HCT116 (cell line): ENCODE data around the gene MTHFSD. TPM values are rescaled to one million over a fixed set of nuclear protein-coding genes. Genes with fewer than 3 reads are reported as not detected.

Experiments
- ATAC-seq: fragments of 200-7000 bp; cut with Tn5 transposase; 2 replicates; pipeline ENCODE4 v1.9.1; 2020; ENCODE audit warnings: mild to moderate bottlenecking, moderate library complexity
- BruUV-seq: library from RNA; stranded (reverse); fragments of 400-500 nt; replicated peaks from 2 replicates; lab custom pipeline; 2021; lab: Mats Ljungman, UMichigan
- CTCF ChIA-PET: fragments of 300-600 bp; sonication (Branson Sonifier 250); formaldehyde crosslinking; loops from one replicate; lab custom pipeline; 2021; ENCODE audit warnings: antibody characterized with exemption; lab: Charles Lee
- POLR2A ChIA-PET: fragments of 300-600, 350-600 bp; sonication (Branson Sonifier 250); formaldehyde crosslinking; loops from one replicate; lab custom pipeline; 2021; ENCODE audit warnings: antibody characterized with exemption; lab: Charles Lee
- RAD21 ChIA-PET, 2 experiments: fragments of 300-600 bp; sonication (Branson Sonifier 250); formaldehyde crosslinking; loops; one replicate each; lab custom pipeline; 2023; ENCODE audit warnings: low total read pairs in 2 of 2; ENCODE audit not compliant: uncharacterized antibody in 2 of 2, unreplicated experiment in 2 of 2, low non-redundant PET in 1 of 2; lab: Charles Lee
- DNase-seq: peaks from one replicate; pipeline ENCODE4 v3.0.0-alpha.2; 2010; ENCODE audit warnings: low read depth, low spot score
- H2AFZ ChIP-seq: fragments of 200-600 bp; shearing (Covaris generic), sonication (generic); 2 replicates; pipeline ENCODE4 v1.6.1; 2017; ENCODE audit warnings: low read depth, mixed run types, mixed read lengths, antibody characterized with exemption, low read length; ENCODE audit not compliant: poor library complexity, severe bottlenecking
- H3K27ac ChIP-seq: 2 replicates; pipeline ENCODE4 v1.5.1; 2012; ENCODE audit warnings: low read depth, low read length
- H3K27me3 ChIP-seq: fragments of 200-600 bp; sonication (generic); 2 replicates; pipeline ENCODE4 v1.6.1; 2016; ENCODE audit warnings: mixed run types, low read length, mixed read lengths; ENCODE audit not compliant: insufficient read depth
- H3K36me3 ChIP-seq, 2 experiments: fragments of 200-500 bp in 1 of 2; fragments of 200-600 bp in 1 of 2; sonication (Bioruptor generic) in 1 of 2; sonication (generic) in 1 of 2; 2 replicates each; pipeline versions ENCODE4 v1.5.1 to v1.6.1; 2014 to 2016; ENCODE audit warnings: low read length in 2 of 2, inconsistent platforms in 1 of 2, mixed read lengths in 1 of 2, mixed run types in 1 of 2; ENCODE audit not compliant: insufficient read depth in 2 of 2, control insufficient read depth in 1 of 2
- H3K4me1 ChIP-seq, 2 experiments: fragments of 200-600 bp in 1 of 2; sonication (generic) in 1 of 2; 2 replicates each; pipeline versions ENCODE4 v1.5.1 to v1.6.1; 2012 to 2017; ENCODE audit warnings: low read length in 2 of 2, inconsistent platforms in 1 of 2, mild to moderate bottlenecking in 1 of 2, mixed read lengths in 1 of 2, mixed run types in 1 of 2, moderate library complexity in 1 of 2; ENCODE audit not compliant: insufficient read depth in 2 of 2, control insufficient read depth in 1 of 2
- H3K4me2 ChIP-seq: fragments of 200-600 bp; sonication (generic); 2 replicates; pipeline ENCODE4 v1.6.1; 2017; ENCODE audit warnings: mixed run types, low read length, mixed read lengths
- H3K4me3 ChIP-seq, 2 experiments: fragments of 200-600 bp in 1 of 2; sonication (generic) in 1 of 2; replicated peaks in 1 of 2; 2 replicates each; pipeline ENCODE4 v1.5.1; 2011 to 2016; ENCODE audit warnings: low read length in 2 of 2, control low read depth in 1 of 2, low read depth in 1 of 2, mild to moderate bottlenecking in 1 of 2, mixed read lengths in 1 of 2, mixed run types in 1 of 2
- H3K79me2 ChIP-seq: fragments of 200-600 bp; sonication (generic); 2 replicates; pipeline ENCODE4 v1.6.1; 2017; ENCODE audit warnings: mild to moderate bottlenecking, mixed run types, low read length, moderate library complexity, mixed read lengths; ENCODE audit not compliant: insufficient read depth
- H3K9ac ChIP-seq: fragments of 200-600 bp; sonication (generic); 2 replicates; pipeline ENCODE4 v1.6.1; 2016; ENCODE audit warnings: low read length, mixed read lengths
- H3K9me2 ChIP-seq: fragments of 200-600 bp; sonication (generic), shearing (Covaris generic); 2 replicates; pipeline ENCODE4 v1.6.1; 2017; ENCODE audit warnings: mixed run types, mild to moderate bottlenecking, moderate library complexity; ENCODE audit not compliant: insufficient read depth
- H3K9me3 ChIP-seq, 2 experiments: fragments of 200-500 bp in 1 of 2; fragments of 200-600 bp in 1 of 2; sonication (Bioruptor generic) in 1 of 2; sonication (generic) in 1 of 2; 2 replicates each; pipeline ENCODE4 v1.6.1; 2014 to 2017; ENCODE audit warnings: low read length in 2 of 2, mixed read lengths in 2 of 2, inconsistent platforms in 1 of 2, low read depth in 1 of 2, mild to moderate bottlenecking in 1 of 2, mixed run types in 1 of 2, moderate library complexity in 1 of 2; ENCODE audit not compliant: control insufficient read depth in 1 of 2, insufficient read depth in 1 of 2
- H4K20me1 ChIP-seq: fragments of 200-600 bp; sonication (generic), shearing (Covaris generic); 2 replicates; pipeline ENCODE4 v1.6.1; 2017; ENCODE audit warnings: mixed run types, mild to moderate bottlenecking, moderate library complexity; ENCODE audit not compliant: insufficient read depth
- CBX3 ChIP-seq: IDR thresholded peaks from 2 replicates; pipeline ENCODE4 v1.6.1; 2012; ENCODE audit warnings: low read depth
- CEBPB ChIP-seq: IDR thresholded peaks from 2 replicates; pipeline ENCODE4 v1.6.1; 2012; ENCODE audit warnings: low read depth
- CTCF ChIP-seq, 3 experiments: fragments of 200-600 bp in 1 of 3; sonication (generic) in 1 of 3; IDR thresholded peaks in 2 of 3; conservative IDR thresholded peaks in 1 of 3; 2 replicates each; pipeline ENCODE4 v1.5.1; 2012 to 2017; ENCODE audit warnings: low read depth in 2 of 3, low read length in 2 of 3, antibody characterized with exemption in 1 of 3, borderline replicate concordance in 1 of 3, control low read depth in 1 of 3, mild to moderate bottlenecking in 1 of 3, mixed read lengths in 1 of 3, mixed run types in 1 of 3, moderate library complexity in 1 of 3; ENCODE audit not compliant: insufficient read depth in 1 of 3
- EGR1 ChIP-seq: IDR thresholded peaks from 2 replicates; pipeline ENCODE4 v1.6.1; 2012; ENCODE audit warnings: low read depth
- ELF1 ChIP-seq: IDR thresholded peaks from 2 replicates; pipeline ENCODE4 v1.6.1; 2012; ENCODE audit warnings: low read depth, borderline replicate concordance
- EZH2 ChIP-seq: fragments of 200-600 bp; sonication (generic); IDR thresholded peaks from 2 replicates; pipeline ENCODE4 v1.6.1; 2017; ENCODE audit warnings: antibody characterized with exemption, mixed run types
- EZH2phosphoT487 ChIP-seq: fragments of 200-600 bp; IDR thresholded peaks from 2 replicates; pipeline ENCODE4 v1.6.1; 2018; ENCODE audit warnings: antibody characterized with exemption, borderline replicate concordance
- FOSL1 ChIP-seq: IDR thresholded peaks from 2 replicates; pipeline ENCODE4 v1.6.1; 2012; ENCODE audit warnings: low read depth
- MAX ChIP-seq: IDR thresholded peaks from 2 replicates; pipeline ENCODE4 v1.6.1; 2012
- POLR2A ChIP-seq: IDR thresholded peaks from 2 replicates; pipeline ENCODE4 v1.7.0; 2011; ENCODE audit warnings: borderline replicate concordance; ENCODE audit not compliant: insufficient read depth, insufficient read length; ENCODE audit errors: extremely low read depth
- POLR2AphosphoS5 ChIP-seq: IDR thresholded peaks from 2 replicates; pipeline ENCODE4 v1.6.1; 2011; ENCODE audit warnings: mild to moderate bottlenecking, low read depth, low read length, moderate library complexity
- RAD21 ChIP-seq: IDR thresholded peaks from 2 replicates; pipeline ENCODE4 v1.6.1; 2012; ENCODE audit warnings: low read depth, mild to moderate bottlenecking
- REST ChIP-seq: IDR thresholded peaks from 2 replicates; pipeline ENCODE4 v1.6.1; 2012; ENCODE audit warnings: low read depth
- SIN3A ChIP-seq: IDR thresholded peaks from 2 replicates; pipeline ENCODE4 v1.6.1; 2012; ENCODE audit warnings: low read depth
- SP1 ChIP-seq: IDR thresholded peaks from 2 replicates; pipeline ENCODE4 v1.6.1; 2012; ENCODE audit warnings: low read depth
- SRF ChIP-seq: IDR thresholded peaks from 2 replicates; pipeline ENCODE4 v1.6.1; 2012; ENCODE audit warnings: low read depth
- TCF7L2 ChIP-seq: IDR thresholded peaks from 2 replicates; pipeline ENCODE4 v1.7.0; 2011; ENCODE audit warnings: borderline replicate concordance, inconsistent platforms; ENCODE audit not compliant: insufficient read depth, insufficient read length; ENCODE audit errors: extremely low read depth
- YY1 ChIP-seq: IDR thresholded peaks from 2 replicates; pipeline ENCODE4 v1.6.1; 2011; ENCODE audit warnings: low read length, low read depth, moderate library complexity, mild to moderate bottlenecking; ENCODE audit not compliant: insufficient replicate concordance; ENCODE audit errors: extremely low read depth
- ZFX ChIP-seq: fragments of 450-650 bp; IDR thresholded peaks from 2 replicates; pipeline ENCODE4 v1.6.1; 2017
- ZNF274 ChIP-seq: fragments of 200-500 bp; sonication (Bioruptor generic); IDR thresholded peaks from 2 replicates; pipeline ENCODE4 v1.6.1; 2014; ENCODE audit warnings: mild to moderate bottlenecking, low read depth, low read length, inconsistent platforms
- intact Hi-C: fragments of 100-400 bp; cut with micrococcal nuclease; formaldehyde crosslinking; loops from 2 replicates; pipeline ENCODE4 v1.10.0; 2022
- total RNA-seq: library from RNA; stranded (reverse); gene quantifications from one replicate; pipeline ENCODE4 v1.2.1, GENCODE V29; 2021; ENCODE audit not compliant: unreplicated experiment

MTHFSD gene
- total RNA-seq, 1 experiment from 2014 or later: 33.1 TPM

- RAD21 ChIA-PET: no interaction called here
- H3K27me3 ChIP-seq: no peaks in the 10 kb centered on the region
- H3K4me2 ChIP-seq: no peak overlapping the region
- BruUV-seq: no TSS peak
- no peak for TF ChIP-seq SP1
- no peak for TF ChIP-seq FOSL1
- no peak for TF ChIP-seq EGR1
- TF ChIP-seq ELF1: no peak
- no peak for TF ChIP-seq ZNF274
- no peak for TF ChIP-seq SIN3A
- TF ChIP-seq EZH2: no peak
- TF ChIP-seq CTCF (IDR thresholded peaks at IDR 0.05 in 2 of 3, conservative IDR thresholded peaks at IDR 0.05 in 1 of 3; ENCODE audit: borderline replicate concordance in 1 of 3, insufficient read depth in 1 of 3, low read depth in 2 of 3, low read length in 2 of 3): no peak
- no peak for TF ChIP-seq POLR2A
- TF ChIP-seq EZH2phosphoT487: no peak
- TF ChIP-seq YY1: no peak
- no peak for TF ChIP-seq REST
- no peak for TF ChIP-seq ZFX
- TF ChIP-seq POLR2AphosphoS5: no peak
- no peak for TF ChIP-seq TCF7L2
- TF ChIP-seq RAD21: no peak
- TF ChIP-seq CEBPB: no peak
- no peak for TF ChIP-seq SRF
- TF ChIP-seq MAX: no peak
- TF ChIP-seq CBX3: no peak
- peaks cover 0 to 8% of the 10 kb centered on the region in 2 experiments; a peak in 1 of 4 replicates for H3K4me1 ChIP-seq
- H3K9ac ChIP-seq: no peak overlapping the region
- DNase-seq (no peak), ATAC-seq (no peak)
- peaks cover 6 to 13% of the 10 kb centered on the region in 2 experiments for H3K36me3 ChIP-seq
- CTCF ChIA-PET: no interaction called here
- H2AFZ ChIP-seq: no peak overlapping the region
- H4K20me1 ChIP-seq: no peaks in the 10 kb centered on the region
- intact Hi-C loops: no loop called here
- H3K4me3 ChIP-seq: no peak overlapping the region
- H3K27ac ChIP-seq: no peak overlapping the region
- H3K9me2 ChIP-seq: no peaks in the 10 kb centered on the region
- no peaks in the 10 kb centered on the region for H3K79me2 ChIP-seq
- H3K9me3 ChIP-seq: no peaks in the 10 kb centered on the region
- POLR2A ChIA-PET: no interaction called here
Observed at GRCh38 chr16:86533767-86534351, 21.2 kb downstream of the MTHFSD start.
